Activated naive CD8-positive, alpha-beta T cell treated with anti-CD3 and anti-CD28 coated beads, Interleukin-2, amount 10 ng/mL, durations not matched to agents 7 days and 5 days (primary cell): ENCODE data around the gene PNMT. TPM values are rescaled to one million over a fixed set of nuclear protein-coding genes. Genes with fewer than 3 reads are reported as not detected.
A peak's percentile ranks its signal among the peaks of the same experiment; 100 is the strongest.

Experiments used
- ATAC-seq: fragments of 150-1000 bp; cut with Tn5 transposase; one replicate; pipeline ENCODE4 v1.10.0; 2021; ENCODE audit warnings: low read depth, moderate library complexity
- POLR2A ChIA-PET: fragments of 350-600 bp; sonication (Branson Sonifier 250); formaldehyde crosslinking; loops from one replicate; lab custom pipeline; 2021; ENCODE audit warnings: antibody characterized with exemption; lab: Charles Lee
- DNase-seq: peaks from one replicate; pipeline ENCODE4 v3.0.0; 2021
- H3K27ac Mint-ChIP-seq: one replicate; pipeline ENCODE4 v1.8.0; 2022; ENCODE audit warnings: mild to moderate bottlenecking, mixed read lengths
- H3K27me3 Mint-ChIP-seq: one replicate; pipeline ENCODE4 v1.8.0; 2022; ENCODE audit warnings: mild to moderate bottlenecking, moderate library complexity, mixed read lengths
- H3K36me3 Mint-ChIP-seq: one replicate; pipeline ENCODE4 v1.8.0; 2021; ENCODE audit warnings: mild to moderate bottlenecking, mixed read lengths
- H3K4me1 Mint-ChIP-seq: one replicate; pipeline ENCODE4 v1.8.0; 2021; ENCODE audit warnings: mixed read lengths
- H3K4me3 Mint-ChIP-seq: one replicate; pipeline ENCODE4 v1.8.0; 2022; ENCODE audit warnings: mild to moderate bottlenecking, moderate library complexity, mixed read lengths
- H3K9me3 Mint-ChIP-seq: one replicate; pipeline ENCODE4 v1.8.0; 2021; ENCODE audit warnings: mixed read lengths
- total RNA-seq, 2 experiments: library from RNA; stranded (reverse); gene quantifications; one replicate each; pipeline ENCODE4 v1.2.3, GENCODE V29; 2021

PNMT gene
- total RNA-seq, 2 experiments from 2014 or later: not detected

DNA sequence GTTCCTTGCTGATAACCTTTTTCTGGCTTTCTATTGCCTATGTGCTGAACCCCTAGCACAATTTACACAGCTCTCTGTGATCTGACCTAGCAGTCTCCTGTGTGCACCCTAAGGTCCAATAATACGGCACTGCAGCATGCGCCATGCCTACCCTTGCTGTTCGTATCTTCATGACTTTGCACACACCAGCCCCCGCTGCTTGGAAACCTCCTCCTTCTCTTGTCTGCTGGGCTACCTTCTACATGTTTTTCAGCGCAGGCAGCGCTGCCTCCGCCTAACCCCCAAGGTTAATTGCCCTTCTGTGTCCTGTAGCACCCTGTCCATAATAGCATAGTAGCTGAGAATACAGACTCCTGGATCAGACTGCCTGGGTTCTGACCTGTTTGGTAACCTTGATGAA lies 29.9 kb upstream of the PNMT start:
- Mint-ChIP-seq H3K27me3 (no peaks in the 10 kb centered on the region), H3K27ac (peak overlapping the region; percentile 81), H3K36me3 (peaks cover 2% of the 10 kb centered on the region), H3K4me3 (peak overlapping the region; percentile 96), H3K4me1 (peaks cover 56% of the 10 kb centered on the region), H3K9me3 (no peaks in the 10 kb centered on the region)
- DNase-seq (no peak), ATAC-seq (no peak)
- POLR2A ChIA-PET: interaction anchor here (1.0 to 1.8 kb wide), 2 partner anchors 15 to 223 kb away, joined by 4 to 5 read pairs; no protein-coding TSS in a partner anchor

DNA sequence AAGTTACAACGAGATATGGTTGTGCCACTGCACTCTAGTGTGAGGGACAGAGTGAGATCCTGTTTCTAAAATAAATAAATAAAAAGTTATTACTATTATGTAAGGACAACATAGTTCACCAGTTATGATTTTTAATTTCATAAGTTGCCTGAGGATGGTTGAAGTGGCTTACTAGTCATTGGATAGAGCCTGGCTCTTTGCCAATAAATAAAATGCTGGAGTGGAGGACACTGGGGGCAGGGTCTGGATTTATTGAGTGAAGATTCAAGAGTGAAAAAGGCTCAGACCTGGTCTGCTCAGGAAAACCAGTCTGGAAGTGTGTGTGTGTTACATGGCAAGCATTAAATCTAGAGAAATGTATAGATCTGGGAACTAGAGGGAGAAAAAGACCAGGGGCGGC lies 29.2 kb upstream of the PNMT start:
- Mint-ChIP-seq H3K4me1 (peaks cover 61% of the 10 kb centered on the region), H3K27ac (no peak overlapping the region), H3K4me3 (no peak overlapping the region), H3K27me3 (no peaks in the 10 kb centered on the region), H3K36me3 (peaks cover 2% of the 10 kb centered on the region), H3K9me3 (no peaks in the 10 kb centered on the region)
- ATAC-seq (no peak), DNase-seq (no peak)
- POLR2A ChIA-PET: no interaction called here

DNA sequence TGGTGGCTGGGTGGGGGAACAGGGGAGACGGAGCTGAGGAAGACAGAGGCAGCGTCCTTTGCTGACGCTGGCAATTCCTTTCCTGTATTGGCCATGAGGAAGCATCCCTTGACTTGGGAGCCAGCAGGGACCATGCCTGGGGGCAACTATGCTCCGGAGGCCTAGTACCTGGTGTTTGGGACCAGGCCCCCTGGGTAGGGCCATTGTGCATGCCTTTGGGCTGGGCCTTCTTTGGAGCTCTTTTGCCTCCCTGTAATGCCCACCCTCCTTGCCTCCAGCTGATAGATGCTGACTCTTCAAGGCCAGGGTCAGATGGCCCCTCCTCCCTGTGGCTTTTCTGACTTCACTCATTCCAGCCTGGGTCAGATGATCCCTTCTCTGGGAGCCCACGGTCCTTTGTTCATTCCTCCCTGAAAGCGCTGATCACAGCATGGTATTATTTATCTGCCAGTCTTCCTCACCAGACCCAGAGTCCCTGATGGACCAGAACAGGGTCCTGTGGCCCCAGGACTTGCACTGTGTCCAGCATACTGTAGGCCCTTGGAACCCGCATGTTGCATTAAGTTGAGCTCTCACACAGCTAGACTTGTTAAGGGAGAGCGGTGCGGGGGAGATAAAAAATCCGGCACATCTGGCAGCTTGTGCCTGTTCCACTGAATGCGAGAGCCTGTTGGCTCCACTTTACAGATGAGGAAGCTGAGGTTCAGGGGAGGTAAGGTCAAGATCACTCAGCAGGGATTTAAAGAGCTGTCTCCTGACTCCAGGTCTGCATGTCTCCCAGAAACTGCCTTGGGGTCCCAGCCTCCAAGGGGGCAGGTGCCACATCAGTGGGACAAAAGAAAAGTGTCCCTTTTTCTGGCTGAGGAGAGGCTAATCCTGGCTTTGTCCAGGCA lies 28.4 kb upstream of the PNMT start:
- peaks cover 2% of the 10 kb centered on the region for H3K36me3 Mint-ChIP-seq
- ATAC-seq (no peak), DNase-seq (no peak)
- no peaks in the 10 kb centered on the region for H3K9me3 Mint-ChIP-seq
- H3K27me3 Mint-ChIP-seq: no peaks in the 10 kb centered on the region
- H3K4me1 Mint-ChIP-seq: peaks cover 60% of the 10 kb centered on the region
- POLR2A ChIA-PET: no interaction called here
- peak overlapping the region; percentile 25 for H3K4me3 Mint-ChIP-seq
- peak overlapping the region; percentile 10 for H3K27ac Mint-ChIP-seq

GRCh38 chr17:39640591-39641031 lies 27.6 kb upstream of the PNMT start:
- no peaks in the 10 kb centered on the region for H3K9me3 Mint-ChIP-seq
- H3K4me3 Mint-ChIP-seq: peak overlapping the region; percentile 63
- peaks cover 66% of the 10 kb centered on the region for H3K4me1 Mint-ChIP-seq
- H3K27me3 Mint-ChIP-seq: no peaks in the 10 kb centered on the region
- ATAC-seq (no peak), DNase-seq (no peak)
- POLR2A ChIA-PET: no interaction called here
- H3K27ac Mint-ChIP-seq: peak overlapping the region; percentile 62
- peaks cover 2% of the 10 kb centered on the region for H3K36me3 Mint-ChIP-seq

DNA sequence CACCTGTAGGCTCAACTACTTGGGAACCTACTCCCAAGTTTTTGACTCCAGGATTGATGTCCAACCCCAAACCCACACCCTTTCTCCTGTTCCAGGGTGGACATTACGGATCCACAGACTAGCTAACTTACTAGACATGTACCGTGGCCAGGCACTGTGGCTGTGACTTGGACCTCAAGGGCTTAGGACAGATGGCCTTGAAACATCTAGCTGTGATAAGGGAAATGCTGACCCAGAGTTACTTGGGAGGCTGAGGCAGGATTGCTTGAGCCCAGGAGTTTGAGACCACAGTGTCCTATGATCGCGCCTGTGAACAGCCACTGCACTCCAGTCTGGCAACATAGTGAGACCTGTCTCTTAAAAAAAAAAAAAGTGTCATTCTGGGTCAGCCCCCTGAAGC lies 27.2 kb upstream of the PNMT start:
- H3K4me1 Mint-ChIP-seq: peaks cover 64% of the 10 kb centered on the region
- H3K36me3 Mint-ChIP-seq: peaks cover 2% of the 10 kb centered on the region
- no peak overlapping the region for H3K4me3 Mint-ChIP-seq
- ATAC-seq (no peak), DNase-seq (no peak)
- no peaks in the 10 kb centered on the region for H3K27me3 Mint-ChIP-seq
- POLR2A ChIA-PET: no interaction called here
- no peaks in the 10 kb centered on the region for H3K9me3 Mint-ChIP-seq
- no peak overlapping the region for H3K27ac Mint-ChIP-seq

DNA sequence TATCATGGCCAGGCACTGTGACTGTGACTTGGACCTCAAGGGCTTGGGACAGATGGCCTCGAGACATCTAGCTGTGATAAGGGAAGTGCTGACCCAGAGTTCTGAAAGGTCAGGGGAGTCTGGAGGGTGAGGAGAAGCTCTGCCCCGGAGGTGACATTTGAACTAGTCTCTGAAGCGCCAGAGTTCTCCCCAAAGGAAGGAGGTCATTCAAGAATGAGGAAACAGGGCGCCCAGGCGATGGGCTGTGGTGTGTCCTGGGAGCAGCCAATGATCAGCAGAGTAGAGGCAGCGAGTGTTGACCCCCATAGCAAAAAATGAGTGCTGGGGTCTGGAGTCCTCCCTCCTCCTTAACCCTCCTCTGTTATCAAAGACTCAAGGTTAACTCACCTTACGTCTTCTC lies 26.4 kb upstream of the PNMT start:
- DNase-seq: no peak
- no peak for ATAC-seq
- POLR2A ChIA-PET: no interaction called here
- Mint-ChIP-seq H3K27ac (no peak overlapping the region), H3K4me1 (peaks cover 60% of the 10 kb centered on the region), H3K27me3 (no peaks in the 10 kb centered on the region), H3K4me3 (no peak overlapping the region), H3K9me3 (no peaks in the 10 kb centered on the region), H3K36me3 (peaks cover 2% of the 10 kb centered on the region)

- Mint-ChIP-seq H3K36me3 (peaks cover 2% of the 10 kb centered on the region), H3K4me1 (peaks cover 60% of the 10 kb centered on the region), H3K9me3 (no peaks in the 10 kb centered on the region), H3K27me3 (no peaks in the 10 kb centered on the region), H3K4me3 (no peak overlapping the region), H3K27ac (no peak overlapping the region)
- DNase-seq: no peak
- POLR2A ChIA-PET: interaction anchor here (1.2 kb wide), 1 partner anchor 11 kb away, joined by 3 read pairs; no protein-coding TSS in a partner anchor
- no peak for ATAC-seq
Observed at GRCh38 chr17:39642291-39643074, 25.8 kb upstream of the PNMT start.

- DNase-seq: no peak
- H3K36me3 Mint-ChIP-seq: no peaks in the 10 kb centered on the region
- H3K9me3 Mint-ChIP-seq: no peaks in the 10 kb centered on the region
- POLR2A ChIA-PET: interaction anchor here (1.2 kb wide), 1 partner anchor 11 kb away, joined by 3 read pairs; no protein-coding TSS in a partner anchor
- H3K4me1 Mint-ChIP-seq: peaks cover 53% of the 10 kb centered on the region
- H3K27me3 Mint-ChIP-seq: no peaks in the 10 kb centered on the region
- H3K27ac Mint-ChIP-seq: peak overlapping the region; percentile 64
- no peak for ATAC-seq
- H3K4me3 Mint-ChIP-seq: no peak overlapping the region
Observed at GRCh38 chr17:39643271-39643670, 25.0 kb upstream of the PNMT start.

- no peak overlapping the region for H3K27ac Mint-ChIP-seq
- H3K27me3 Mint-ChIP-seq: no peaks in the 10 kb centered on the region
- H3K4me1 Mint-ChIP-seq: peaks cover 33% of the 10 kb centered on the region
- ATAC-seq: no peak
- POLR2A ChIA-PET: no interaction called here
- H3K36me3 Mint-ChIP-seq: peaks cover 4% of the 10 kb centered on the region
- DNase-seq: no peak
- H3K4me3 Mint-ChIP-seq: no peak overlapping the region
- no peaks in the 10 kb centered on the region for H3K9me3 Mint-ChIP-seq
Observed at GRCh38 chr17:39647256-39647655, 21.0 kb upstream of the PNMT start.

DNA sequence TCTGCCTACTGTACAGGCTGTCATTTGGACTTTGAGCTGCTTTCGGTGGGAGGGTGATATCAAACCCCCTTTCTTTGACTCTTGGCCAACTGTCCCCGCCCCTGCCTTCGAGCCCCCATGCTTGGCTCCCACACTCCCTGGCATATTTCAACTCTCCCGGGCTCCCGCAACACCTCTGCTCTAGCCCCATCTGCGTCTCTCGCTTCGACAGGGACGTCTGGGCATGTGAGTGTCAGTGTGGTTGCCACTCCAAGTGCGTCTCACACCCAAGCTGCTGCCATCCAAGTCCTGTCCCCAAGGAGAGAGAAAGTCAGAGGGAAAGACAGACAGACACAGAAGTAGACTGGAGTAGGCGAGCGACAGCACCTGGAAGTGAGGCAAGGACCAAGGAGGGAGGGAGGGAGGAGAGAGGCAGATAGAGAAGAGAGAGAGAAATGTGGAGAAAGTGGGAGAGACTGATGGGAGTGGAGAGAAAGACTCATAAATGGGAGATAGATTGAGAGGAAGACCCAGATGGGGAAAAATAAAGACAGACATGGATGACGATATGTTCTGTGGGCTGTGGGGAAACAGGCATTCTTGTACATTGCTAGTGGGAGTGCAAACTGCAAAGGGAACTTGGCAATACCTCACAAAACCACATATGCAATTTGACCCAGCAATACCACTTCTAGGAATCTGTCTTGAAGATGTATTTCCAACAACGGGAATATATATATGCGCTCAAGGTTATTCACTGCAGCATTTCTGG lies 19.5 kb upstream of the PNMT start:
- Mint-ChIP-seq H3K4me3 (no peak overlapping the region), H3K27me3 (no peaks in the 10 kb centered on the region), H3K27ac (no peak overlapping the region), H3K36me3 (peaks cover 4% of the 10 kb centered on the region), H3K9me3 (no peaks in the 10 kb centered on the region), H3K4me1 (peaks cover 26% of the 10 kb centered on the region)
- POLR2A ChIA-PET: interaction anchor here (0.7 kb wide), 1 partner anchor 131 kb away, joined by 4 read pairs; no protein-coding TSS in a partner anchor
- no peak for DNase-seq
- no peak for ATAC-seq

DNA sequence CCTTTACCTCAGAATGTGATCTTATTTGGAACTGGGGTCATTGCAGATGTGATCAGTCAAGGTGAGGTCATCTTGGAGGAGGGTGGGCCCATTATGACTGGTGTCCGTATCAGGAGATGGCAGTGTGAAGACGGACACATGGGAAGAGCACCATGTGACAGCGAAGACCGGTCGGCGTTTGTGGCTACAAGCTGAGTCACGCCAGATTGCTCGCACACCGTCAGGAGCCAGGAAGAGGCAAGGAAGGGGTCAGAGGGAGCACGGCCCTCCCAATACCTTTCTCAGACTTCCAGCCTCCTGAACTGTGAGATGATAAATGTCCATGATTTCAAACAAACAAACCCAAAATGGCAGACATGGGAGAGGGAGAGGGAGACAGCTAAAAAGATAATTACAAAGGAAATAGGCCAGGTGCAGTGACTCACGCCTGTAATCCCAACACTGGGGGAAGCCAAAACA lies 18.1 kb upstream of the PNMT start:
- POLR2A ChIA-PET: interaction anchor here (0.7 kb wide), 1 partner anchor 61 kb away, joined by 7 read pairs; no protein-coding TSS in a partner anchor
- Mint-ChIP-seq H3K36me3 (peaks cover 4% of the 10 kb centered on the region), H3K4me3 (no peak overlapping the region), H3K27me3 (no peaks in the 10 kb centered on the region), H3K9me3 (no peaks in the 10 kb centered on the region), H3K27ac (no peak overlapping the region), H3K4me1 (peaks cover 26% of the 10 kb centered on the region)
- DNase-seq (no peak), ATAC-seq (no peak)

- Mint-ChIP-seq H3K27me3 (no peaks in the 10 kb centered on the region), H3K4me1 (peaks cover 21% of the 10 kb centered on the region), H3K27ac (peak overlapping the region; percentile 68), H3K4me3 (no peak overlapping the region), H3K36me3 (peaks cover 6% of the 10 kb centered on the region), H3K9me3 (no peaks in the 10 kb centered on the region)
- no peak for ATAC-seq
- POLR2A ChIA-PET: no interaction called here
- no peak for DNase-seq
Observed at GRCh38 chr17:39651923-39652586, 16.2 kb upstream of the PNMT start.
